Left renal cortex interstitium (tissue), 4 donors: ENCODE results near the gene SIX1. TPM values are rescaled to one million over a fixed set of nuclear protein-coding genes. Genes with fewer than 3 reads are reported as not detected.

Experiments used
- DNase-seq, 4 donors: peaks; one replicate each; pipeline ENCODE4 v3.0.0-alpha.2; 2013; ENCODE audit warnings: low read depth in 4 of 4, low spot score in 2 of 4, missing footprints in 1 of 4
- polyA plus RNA-seq, 4 donors: library from polyadenylated mRNA; unstranded; fragments of 120-200 nt; gene quantifications; one replicate each; pipeline ENCODE4 v1.2.1, GENCODE V29; 2013; ENCODE audit not compliant: insufficient read length in 4 of 4

The SIX1 gene
- polyA plus RNA-seq, 4 donors: 8.2 to 14.3 (median 10.9) TPM

DNA sequence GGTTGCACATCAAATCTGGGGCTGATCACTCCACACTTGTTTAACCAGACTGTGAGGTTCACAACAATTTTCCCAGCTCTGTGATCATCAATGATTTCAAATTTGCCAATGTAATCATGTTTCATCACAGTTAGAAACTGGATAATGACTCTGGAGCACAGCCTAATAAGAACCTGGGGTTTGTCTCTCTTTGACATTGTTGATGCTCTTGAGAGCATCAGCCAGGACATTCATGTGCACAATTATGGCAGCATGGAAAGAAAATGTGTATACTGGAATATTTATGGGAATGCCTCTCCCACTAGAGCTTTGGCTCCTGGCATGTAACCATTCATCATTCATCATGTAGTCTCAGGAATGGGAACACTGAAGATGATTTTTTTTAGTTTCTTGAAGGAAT lies 47.0 kb downstream of the SIX1 start:
- no peak for DNase-seq

DNA sequence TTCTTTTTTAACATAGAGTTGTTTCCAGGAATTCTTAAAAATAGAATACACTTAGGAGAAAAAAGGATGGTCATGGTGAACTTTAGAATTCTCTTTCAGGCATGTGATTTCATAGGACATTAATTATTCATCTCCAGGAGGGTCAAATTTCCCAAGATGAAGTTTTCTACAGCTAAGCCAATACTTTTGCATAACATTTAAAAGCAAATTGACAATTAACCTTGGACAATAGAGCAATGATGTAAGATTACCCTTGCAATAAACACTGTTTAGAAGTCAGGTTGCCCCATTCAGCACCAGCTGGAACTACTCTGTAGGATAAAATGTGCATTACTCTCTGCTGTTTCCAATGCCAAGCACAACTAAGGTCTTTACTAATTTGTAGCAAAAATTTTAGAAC lies 49.5 kb downstream of the SIX1 start:
- DNase-seq: no peak

DNA sequence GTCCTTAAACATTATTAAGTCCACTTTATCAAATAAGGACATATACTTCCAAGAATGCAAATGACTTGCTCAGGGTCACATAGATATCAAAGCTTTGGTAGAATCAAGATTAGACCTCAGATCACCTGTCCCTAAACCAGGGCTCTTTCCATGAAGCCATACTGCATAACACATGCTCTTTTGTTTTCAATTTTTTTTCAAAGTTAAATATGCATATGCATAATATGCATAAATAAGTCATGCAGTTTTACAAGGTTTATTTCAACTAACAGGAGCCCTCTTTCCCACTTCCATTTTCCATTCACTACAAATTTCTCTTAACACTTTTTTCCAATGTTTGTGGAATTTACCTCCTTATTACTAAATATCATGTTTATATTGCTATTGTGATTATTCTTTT lies 53.1 kb downstream of the SIX1 start:
- DNase-seq: no peak

DNA sequence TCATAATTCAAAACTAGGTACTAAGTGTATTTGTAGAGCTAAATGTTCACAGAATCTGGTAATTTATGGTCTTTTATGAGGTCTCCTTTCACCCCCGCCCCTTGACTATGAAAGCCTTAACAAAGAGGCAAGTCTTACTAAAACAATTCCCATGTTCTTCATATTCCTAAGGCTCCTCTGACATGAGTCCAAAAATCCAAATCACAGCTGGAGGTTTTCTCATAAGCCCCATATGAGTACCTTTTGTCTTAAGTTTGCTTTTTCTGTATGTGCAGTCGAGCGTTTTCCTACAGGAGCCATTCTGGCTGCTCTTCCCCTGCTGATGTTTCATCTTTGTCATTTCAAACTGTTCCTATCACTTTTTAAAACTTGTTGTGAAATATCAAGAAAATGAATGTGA lies 55.2 kb downstream of the SIX1 start:
- no peak for DNase-seq

Other genes with a start within 250 kb of the SIX1 start
- gene C14orf39, start 163.4 kb downstream of the SIX1 start, polyA plus RNA-seq: under 1 TPM; 0.30 to 0.73 (median 0.41) TPM
- gene SIX6, start 140.3 kb downstream of the SIX1 start, polyA plus RNA-seq: not detected
- 1 to 10 TPM; 5.3 to 8.7 (median 7.1) TPM for gene SIX4, start 74.9 kb upstream of the SIX1 start, polyA plus RNA-seq
- gene MNAT1, start 85.3 kb upstream of the SIX1 start, polyA plus RNA-seq: 10 to 100 TPM; 40.5 to 54.8 (median 45.8) TPM